Subcutaneous adipose tissue (tissue), 4 donors: ENCODE data around the gene SIAH3. TPM values are rescaled to one million over a fixed set of nuclear protein-coding genes. Genes with fewer than 3 reads are reported as not detected.

Source experiments
- CTCF ChIP-seq: fragments of 450-650 bp; IDR thresholded peaks from one replicate; pipeline ENCODE4 v1.5.1; 2016; ENCODE audit warnings: low read depth, mild to moderate bottlenecking, control low read depth, antibody characterized with exemption, moderate library complexity
- small RNA-seq: library from RNA; depleted of rRNA; stranded (forward); fragments of <200 nt; gene quantifications from one replicate; pipeline ENCODE3, GENCODE V24; 2016
- total RNA-seq, 4 donors: library from RNA; depleted of rRNA; stranded (reverse); fragments of >200 nt; gene quantifications; one replicate each; pipeline ENCODE4 v1.1.0, GENCODE V29; 2016

SIAH3 gene
- total RNA-seq, 4 donors from 2014 or later: not detected

GRCh38 chr13:45728759-45729158 is 122.8 kb downstream of the SIAH3 start:
- no peak for TF ChIP-seq CTCF

Small RNAs within 50 kb of the gene (small RNA-seq; reads per million reads assigned to genes)
- gene RF00017: not detected

Other genes with a start within 250 kb of the SIAH3 start
- gene ERICH6B, start 236.0 kb downstream of the SIAH3 start, total RNA-seq: not detected
- not detected for gene CBY2, start 149.4 kb downstream of the SIAH3 start, total RNA-seq
- 10 to 100 TPM; 24.6 to 58.9 (median 28.9) TPM for gene ZC3H13, start 201.0 kb upstream of the SIAH3 start, total RNA-seq